HG03521 (cell line): ENCODE results near the gene COG3.

ENCODE experiments used
- ATAC-seq: cut with Tn5 transposase; IDR thresholded peaks from one replicate; pipeline ENCODE4 v1.9.1; 2021; ENCODE audit warnings: mild to moderate bottlenecking, moderate library complexity; ENCODE audit not compliant: unreplicated experiment

Gene COG3

GRCh38 chr13:45500492-45501174, 35.9 kb downstream of the COG3 start:
- no peak for ATAC-seq

DNA sequence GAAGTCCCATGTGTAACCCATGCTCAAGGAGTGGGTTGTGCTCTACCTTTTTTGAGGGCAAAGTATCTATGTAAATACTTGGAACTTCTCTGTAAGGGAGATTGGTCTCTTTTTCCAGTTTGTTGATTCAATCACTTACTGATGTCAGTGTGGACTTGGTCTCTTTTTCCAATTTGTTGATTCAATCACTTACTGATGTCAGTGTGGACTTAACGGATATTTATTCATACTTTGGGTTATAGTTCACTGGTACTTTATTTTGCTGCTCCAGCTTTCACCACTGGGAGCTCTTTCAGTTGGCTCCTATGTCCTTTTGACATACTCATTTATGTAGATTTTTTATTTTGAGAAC, 36.4 kb downstream of the COG3 start:
- ATAC-seq = no peak

- no peak for ATAC-seq
These were observed 38.9 kb downstream of the COG3 start for GRCh38 chr13:45503658-45504057.

GRCh38 chr13:45506811-45507210, 42.1 kb downstream of the COG3 start:
- no peak for ATAC-seq

DNA sequence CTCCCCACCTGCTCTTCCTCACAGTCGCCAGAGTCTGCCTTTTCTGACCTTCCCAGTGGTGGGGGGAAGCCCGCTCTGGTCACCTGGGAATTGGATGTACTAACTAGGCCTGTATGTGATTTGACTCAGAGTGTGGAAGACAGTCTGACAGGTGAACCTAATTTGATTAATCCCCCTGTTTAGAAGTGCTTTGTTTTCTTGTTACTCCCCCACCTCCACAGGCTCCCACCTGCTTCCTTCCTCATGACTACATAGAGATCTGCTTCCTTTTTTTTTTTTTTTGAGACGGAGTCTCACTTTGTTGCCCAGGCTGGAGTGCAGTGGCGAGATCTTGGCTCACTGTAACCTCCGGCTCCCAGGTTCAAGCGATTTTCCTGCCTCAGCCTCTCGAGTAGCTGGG, 44.0 kb downstream of the COG3 start:
- no peak for ATAC-seq

GRCh38 chr13:45510672-45511071, 45.9 kb downstream of the COG3 start:
- ATAC-seq = no peak

DNA sequence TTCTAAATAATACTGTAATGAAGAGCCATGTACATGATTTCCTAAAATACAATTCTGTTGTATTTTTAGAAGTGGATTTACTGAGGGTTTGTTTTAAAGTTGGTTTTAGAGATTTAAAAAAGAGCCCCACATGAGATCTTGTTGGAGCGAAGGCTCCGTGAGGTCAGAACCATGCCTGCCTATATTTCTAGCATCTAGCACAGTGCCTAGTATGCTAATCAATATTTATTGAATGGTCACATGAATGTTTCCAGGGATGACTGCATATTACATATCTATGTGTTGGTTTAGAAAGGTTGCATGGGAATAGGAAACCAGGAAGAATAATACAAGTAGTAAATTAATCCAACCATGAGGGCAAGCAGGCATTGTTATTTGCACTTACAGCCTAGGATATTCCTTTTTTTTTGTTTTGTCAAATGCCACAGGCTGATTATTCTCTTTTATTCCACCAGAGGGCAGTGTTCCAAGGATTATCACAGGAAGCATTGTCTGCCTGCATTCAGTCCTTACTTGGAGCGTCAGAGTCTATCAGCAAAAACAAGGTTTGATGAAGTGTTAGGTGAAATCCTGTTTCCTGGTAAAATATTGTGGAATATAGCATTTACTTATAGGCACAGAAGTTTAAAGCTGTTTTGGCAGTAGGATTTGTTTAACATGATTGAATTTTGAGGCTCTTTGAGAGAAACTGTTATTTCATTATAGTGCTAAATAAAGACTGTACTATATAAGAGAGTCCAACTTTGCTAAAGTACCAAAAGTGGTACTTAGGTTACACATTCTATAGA, 46.8 kb downstream of the COG3 start:
- no peak for ATAC-seq

GRCh38 chr13:45512098-45512496, 47.4 kb downstream of the COG3 start:
- ATAC-seq = no peak

DNA sequence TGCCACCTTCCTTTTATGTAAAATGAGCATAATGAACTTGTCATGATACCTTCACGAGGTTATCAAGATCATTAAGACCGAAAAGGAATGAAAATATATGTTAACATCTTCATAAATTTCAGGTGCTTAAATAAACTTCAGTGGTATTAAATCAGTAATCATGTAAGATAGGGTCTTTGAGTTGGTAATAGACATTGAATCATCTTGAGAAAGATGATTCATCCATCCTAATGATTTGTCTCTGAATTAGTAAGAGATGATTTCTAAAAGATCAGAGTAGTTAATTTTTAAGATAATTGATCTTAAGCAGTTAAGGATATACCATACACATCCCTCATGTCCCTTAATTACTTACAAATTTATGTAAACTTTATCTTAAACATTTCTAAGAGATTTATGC, 52.0 kb downstream of the COG3 start:
- ATAC-seq = no peak

DNA sequence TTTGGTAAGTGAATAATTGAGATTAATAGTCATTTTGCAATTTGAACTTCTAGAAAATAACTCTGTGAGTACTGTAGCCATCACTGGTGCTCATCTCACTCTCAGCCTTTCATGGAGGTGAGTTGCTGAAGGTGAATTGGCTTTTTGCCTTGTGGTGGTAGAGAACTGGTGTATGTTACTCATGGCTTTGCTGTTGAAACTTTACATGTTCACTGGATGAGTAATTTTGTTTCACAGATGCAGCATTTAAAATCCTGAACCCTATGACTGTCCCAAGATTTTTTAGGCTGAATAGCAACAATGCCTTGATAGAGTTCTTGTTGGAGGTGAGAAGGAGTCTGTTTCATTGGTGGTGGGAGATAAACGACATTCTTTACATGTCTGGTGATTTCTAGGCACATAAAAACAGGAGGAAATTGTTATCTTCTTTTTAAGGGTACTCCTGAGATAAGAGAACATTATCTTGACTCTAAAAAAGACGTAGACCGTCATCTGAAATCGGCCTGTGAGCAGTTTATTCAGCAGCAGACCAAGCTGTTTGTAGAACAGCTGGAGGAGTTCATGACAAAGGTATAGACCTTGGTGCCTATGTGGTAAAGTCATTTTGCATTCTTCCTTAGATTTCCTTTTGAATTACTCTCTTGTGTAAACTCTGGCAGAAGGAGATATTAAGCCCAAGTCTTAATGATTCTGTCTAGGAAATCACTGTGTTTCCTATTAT, 53.9 kb downstream of the COG3 start:
- no peak for ATAC-seq

GRCh38 chr13:45519493-45519892, 54.8 kb downstream of the COG3 start:
- ATAC-seq = no peak

DNA sequence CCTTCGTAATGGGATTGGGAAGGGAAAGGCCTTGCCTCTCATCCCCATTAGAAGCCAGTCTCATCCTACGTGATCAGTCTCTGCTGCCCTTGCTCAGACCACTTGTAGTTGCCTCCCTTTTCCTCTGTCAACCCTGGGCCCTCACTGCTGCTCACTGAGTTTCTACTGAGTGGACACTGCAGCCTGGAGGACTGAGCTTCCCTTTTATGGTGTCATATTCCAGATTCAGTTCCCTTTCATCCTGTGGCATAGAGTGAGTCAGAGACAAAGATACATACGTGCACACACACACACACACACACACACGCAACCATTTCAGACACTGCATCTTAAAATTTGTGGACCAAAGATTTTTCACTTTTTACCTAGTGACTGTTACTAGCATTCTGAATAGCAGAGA, 56.6 kb downstream of the COG3 start:
- ATAC-seq = no peak

- no peak for ATAC-seq
These were observed 57.8 kb downstream of the COG3 start for GRCh38 chr13:45522571-45522970.

- no peak for ATAC-seq
These were observed 63.1 kb downstream of the COG3 start for GRCh38 chr13:45527699-45528462.

DNA sequence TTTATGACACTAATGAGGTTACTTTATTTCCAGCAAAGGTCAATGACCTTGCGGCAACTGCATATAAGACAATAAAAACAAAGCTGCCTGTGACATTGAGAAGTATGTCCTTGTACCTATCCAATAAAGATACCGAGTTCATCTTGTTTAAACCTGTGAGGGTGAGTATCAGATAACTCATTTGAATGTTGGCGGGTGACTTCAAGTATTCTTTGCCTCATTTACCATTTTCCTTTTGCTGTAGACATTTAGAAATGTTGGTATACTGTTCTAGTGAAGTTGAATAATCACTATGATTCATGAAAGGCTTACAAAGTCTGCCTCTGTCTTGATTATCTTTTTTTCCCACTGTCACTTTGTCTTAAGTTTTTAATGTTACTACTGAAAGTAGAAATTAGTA, 65.0 kb downstream of the COG3 start:
- no peak for ATAC-seq

DNA sequence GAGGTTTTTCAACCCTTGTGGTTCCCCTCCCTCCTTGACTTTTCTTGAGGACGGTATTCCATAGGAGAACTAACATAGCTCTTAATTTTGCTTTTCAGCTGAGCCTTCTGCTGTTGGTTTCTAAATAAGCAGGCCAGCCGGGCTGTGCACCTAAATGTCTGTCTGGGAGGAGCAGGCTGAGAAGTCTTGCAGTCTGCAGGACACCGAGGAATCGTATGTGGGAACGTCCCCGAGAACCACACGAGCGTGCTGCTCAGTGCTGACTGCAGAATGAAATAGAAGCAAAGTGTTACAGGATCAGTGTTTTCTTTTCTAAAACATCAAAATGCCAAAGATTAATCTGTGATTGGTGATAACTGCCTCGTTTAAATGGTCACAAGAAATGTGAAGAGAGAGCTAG, 69.9 kb downstream of the COG3 start:
- ATAC-seq = no peak

DNA sequence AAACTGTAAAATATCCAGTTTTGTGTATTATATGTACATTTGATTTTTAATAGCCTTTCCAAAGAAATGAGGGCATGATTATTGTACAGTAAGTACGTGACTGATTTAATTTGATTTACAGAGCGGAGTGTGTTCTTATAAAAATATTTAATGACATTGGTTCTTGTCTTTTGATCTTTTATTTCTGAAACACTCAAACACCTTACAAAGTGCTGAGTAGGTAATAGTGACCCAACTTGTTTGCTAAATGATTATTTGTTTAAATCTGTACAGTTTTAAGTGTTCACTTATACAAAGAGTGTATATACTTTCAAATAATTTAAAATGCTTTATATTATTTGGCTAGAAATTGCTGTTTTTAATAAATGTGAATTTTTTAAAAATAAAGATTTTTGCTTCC, 71.5 kb downstream of the COG3 start:
- no peak for ATAC-seq

GRCh38 chr13:45537516-45537915, 72.8 kb downstream of the COG3 start:
- ATAC-seq = no peak

- ATAC-seq = no peak
These were observed 73.6 kb downstream of the COG3 start for GRCh38 chr13:45538382-45538781.

GRCh38 chr13:45540195-45540594, 75.5 kb downstream of the COG3 start:
- no peak for ATAC-seq

GRCh38 chr13:45540864-45541263, 76.1 kb downstream of the COG3 start:
- no peak for ATAC-seq
